ENCODE measurements around the gene MYO5C. TPM values are rescaled to one million over a fixed set of nuclear protein-coding genes. Genes with fewer than 3 reads are reported as not detected.

The MYO5C gene
- total and polyA plus RNA-seq, 10 of the 15 experiments (the other 5 are each of a cell fraction or from before 2014, with no cell fraction given), result 0.29 to 1.3 (median 0.75) TPM

- no TSS peak for BruUV-seq (replicated peaks)
- ChIA-PET CTCF (interaction anchor here (1.0 to 5.1 kb wide), 6 partner anchors 78 to 403 kb away, joined by 3 to 52 read pairs (median 5); partner anchors contain the start of gene MYO5A), SMC1A (ENCODE audit: uncharacterized antibody, unreplicated experiment) (interaction anchor here (1.0 to 8.0 kb wide), 8 partner anchors 33 to 400 kb away, joined by 3 to 81 read pairs (median 4); no protein-coding TSS in a partner anchor), RAD21 (ENCODE audit: unreplicated experiment) (interaction anchor here (1.4 to 1.7 kb wide), 2 partner anchors 129 to 401 kb away, joined by 3 to 4 read pairs; no protein-coding TSS in a partner anchor), POLR2A (interaction anchor here (0.5 to 0.7 kb wide), 2 partner anchors 11 to 226 kb away, joined by 3 to 4 read pairs; no protein-coding TSS in a partner anchor)
- Histone ChIP-seq H2AFZ (ENCODE audit: control insufficient read depth, low read depth, low read length) (no peak overlapping the region), H3K4me1 (ENCODE audit: control insufficient read depth, insufficient read depth, low read length) (peaks cover 15% of the 10 kb centered on the region), H3K9me3 (replicated peaks; ENCODE audit: control insufficient read depth, insufficient read depth, low read length) (no peaks in the 10 kb centered on the region), H3K4me3 (no peak overlapping the region), H3K27ac (ENCODE audit: control insufficient read depth, insufficient read depth) (no peak overlapping the region), H3K36me3 (ENCODE audit: control insufficient read depth in 2 of 2, insufficient read depth in 2 of 2, low read length in 1 of 2) (peaks cover 3 to 6% of the 10 kb centered on the region in 2 experiments; a peak in 3 of 4 replicates), H3K79me2 (ENCODE audit: control insufficient read depth, insufficient read depth, low read length) (no peaks in the 10 kb centered on the region), H3K4me2 (ENCODE audit: control insufficient read depth, insufficient read depth) (no peak overlapping the region), H3K27me3 (replicated peaks in 1 of 2; ENCODE audit: control insufficient read depth in 2 of 2, insufficient read depth in 2 of 2, low read length in 1 of 2) (no peaks in the 10 kb centered on the region), H4K20me1 (ENCODE audit: control insufficient read depth, insufficient read depth) (no peaks in the 10 kb centered on the region), H3K9ac (ENCODE audit: control insufficient read depth, insufficient read depth, low read length) (no peak overlapping the region)
- 88% methylated on average over 3 of the region's 3 CpGs for WGBS (ENCODE audit: insufficient coverage, insufficient replicate concordance, low lambda C conversion rate, missing lambda C conversion rate)
- ATAC-seq (no peak), FAIRE-seq (no peak), DNase-seq (ENCODE audit: low read depth, low spot score) (no peak)
- in situ Hi-C loops (cut with MboI), result no loop called here
- intact Hi-C loops (cut with micrococcal nuclease; ENCODE audit: unreplicated experiment), result loop anchor here (5.0 kb wide), 3 partner anchors 73 to 273 kb away; partner anchors contain the start of gene MYO5A
- TF ChIP-seq IRF4 (IDR thresholded peaks at IDR 0.05; ENCODE audit: low read depth, low read length) (no peak), TCF7 (IDR thresholded peaks at IDR 0.05; ENCODE audit: borderline replicate concordance) (no peak), SPI1 (IDR thresholded peaks at IDR 0.05; ENCODE audit: borderline replicate concordance, insufficient read depth, low read depth, low read length) (no peak), ZBTB40 (IDR thresholded peaks at IDR 0.05; ENCODE audit: borderline replicate concordance) (no peak), MTA3 (IDR thresholded peaks at IDR 0.05; ENCODE audit: borderline replicate concordance, low read length) (no peak), RB1 (IDR thresholded peaks at IDR 0.05; ENCODE audit: borderline replicate concordance) (no peak), EGR1 (IDR thresholded peaks at IDR 0.05; ENCODE audit: borderline replicate concordance in 1 of 2, low read depth in 2 of 2, low read length in 2 of 2) (no peak), SMC3 (IDR thresholded peaks at IDR 0.05; ENCODE audit: borderline replicate concordance, low read length) (no peak), CBFB (IDR thresholded peaks at IDR 0.05; ENCODE audit: low read depth) (no peak), ZBTB33 (IDR thresholded peaks at IDR 0.05) (no peak), FOXK2 (IDR thresholded peaks at IDR 0.05) (no peak), EED (IDR thresholded peaks at IDR 0.05; ENCODE audit: low read depth) (no peak), YBX1 (IDR thresholded peaks at IDR 0.05) (no peak), IRF3 (IDR thresholded peaks at IDR 0.05) (no peak), IKZF2 (IDR thresholded peaks at IDR 0.05) (no peak)
Observed at GRCh38 chr15:52334491-52335160, 39.0 kb upstream of the MYO5C start.

Data from GM12878 (cell line).